H1 (cell line): ENCODE data around the gene SRMS. TPM values are rescaled to one million over a fixed set of nuclear protein-coding genes. Genes with fewer than 3 reads are reported as not detected.
A peak's percentile ranks its signal among the peaks of the same experiment; 100 is the strongest.

Experiments used
- CTCF ChIA-PET: fragments of 300-600 bp; sonication (Branson Sonifier 250); formaldehyde crosslinking; loops from one replicate; lab custom pipeline; 2021; ENCODE audit not compliant: partially characterized antibody; lab: Charles Lee
- POLR2A ChIA-PET: fragments of 300-600 bp; sonication (Branson Sonifier 250); formaldehyde crosslinking; loops from one replicate; lab custom pipeline; 2021; ENCODE audit warnings: inconsistent platforms; ENCODE audit not compliant: partially characterized antibody; lab: Charles Lee
- DNase-seq, 2 experiments: peaks; one replicate each; pipeline versions ENCODE4 v3.0.0 to v3.0.0-alpha.2; 2010 to 2022; ENCODE audit warnings: low spot score in 2 of 2, low read depth in 1 of 2, mixed read lengths in 1 of 2
- FAIRE-seq: peaks from 2 replicates; lab custom pipeline; 2011; peaks lifted over from hg19 to GRCh38; lab: Jason Lieb, UNC
- H2AFZ ChIP-seq: 2 replicates; pipeline ENCODE4 v1.8.1; 2012; ENCODE audit warnings: low read length, inconsistent platforms
- H2AK5ac ChIP-seq: 2 replicates; pipeline ENCODE4 v1.6.1; 2013; ENCODE audit warnings: low read depth, low read length
- H2BK120ac ChIP-seq: replicated peaks from 2 replicates; pipeline ENCODE3; 2013; ENCODE audit warnings: low read depth, low read length, inconsistent platforms
- H2BK12ac ChIP-seq: 2 replicates; pipeline ENCODE4 v1.6.1; 2013; ENCODE audit warnings: low read depth, low read length
- H2BK15ac ChIP-seq: 2 replicates; pipeline ENCODE4 v1.6.1; 2013; ENCODE audit warnings: low read length
- H2BK20ac ChIP-seq: 2 replicates; pipeline ENCODE4 v1.6.1; 2013; ENCODE audit warnings: low read length
- H2BK5ac ChIP-seq: 2 replicates; pipeline ENCODE4 v1.6.1; 2013; ENCODE audit warnings: low read depth, low read length
- H3K14ac ChIP-seq: 2 replicates; pipeline ENCODE4 v1.6.1; 2013; ENCODE audit warnings: inconsistent platforms; ENCODE audit not compliant: insufficient read length
- H3K18ac ChIP-seq: 2 replicates; pipeline ENCODE4 v1.6.1; 2013; ENCODE audit warnings: low read length; ENCODE audit errors: extremely low read depth
- H3K23ac ChIP-seq: 2 replicates; pipeline ENCODE4 v1.6.1; 2013; ENCODE audit warnings: inconsistent platforms; ENCODE audit not compliant: insufficient read length
- H3K23me2 ChIP-seq: 2 replicates; pipeline ENCODE4 v1.6.1; 2013; ENCODE audit warnings: low read depth, low read length
- H3K27ac ChIP-seq: 2 replicates; pipeline ENCODE4 v1.6.1; 2011; ENCODE audit warnings: low read depth, low read length, inconsistent platforms
- H3K27me3 ChIP-seq, 4 experiments: replicated peaks in 1 of 4; 1 replicate in 1 of 4; 2 replicates in 3 of 4; pipeline versions ENCODE4 v1.6.1 to v1.8.1; 2011 to 2013; ENCODE audit warnings: low read length in 3 of 4, mild to moderate bottlenecking in 3 of 4, inconsistent platforms in 2 of 4, mixed read lengths in 2 of 4, moderate library complexity in 1 of 4; ENCODE audit not compliant: control insufficient read depth in 3 of 4, insufficient read depth in 3 of 4; ENCODE audit errors: extremely low read depth in 1 of 4
- H3K36me3 ChIP-seq, 4 experiments: 2 replicates each; pipeline versions ENCODE4 v1.6.1 to v1.8.1; 2011 to 2013; ENCODE audit warnings: mild to moderate bottlenecking in 4 of 4, low read length in 3 of 4, moderate library complexity in 2 of 4, control low read depth in 1 of 4, inconsistent platforms in 1 of 4; ENCODE audit not compliant: insufficient read depth in 4 of 4, control insufficient read depth in 2 of 4
- H3K4ac ChIP-seq: replicated peaks from 2 replicates; pipeline ENCODE3; 2013; ENCODE audit warnings: low read length, low read depth, mixed read lengths, inconsistent platforms; ENCODE audit not compliant: insufficient read length
- H3K4me1 ChIP-seq, 4 experiments: replicated peaks in 1 of 4; 1 replicate in 1 of 4; 2 replicates in 3 of 4; pipeline versions ENCODE4 v1.6.1 to v1.8.1; 2011 to 2013; ENCODE audit warnings: low read length in 3 of 4, inconsistent platforms in 2 of 4, mixed read lengths in 1 of 4; ENCODE audit not compliant: insufficient read depth in 4 of 4, control insufficient read depth in 3 of 4
- H3K4me2 ChIP-seq, 2 experiments: 2 replicates each; pipeline versions ENCODE4 v1.6.1 to v1.8.1; 2011 to 2013; ENCODE audit warnings: low read depth in 2 of 2, low read length in 2 of 2, control low read depth in 1 of 2, inconsistent platforms in 1 of 2, mild to moderate bottlenecking in 1 of 2; ENCODE audit not compliant: insufficient read depth in 1 of 2
- H3K4me3 ChIP-seq, 4 experiments: fragments of 200-600, 300-600 bp in 1 of 4; sonication (generic), shearing (Covaris generic), sonication (Bioruptor Twin) in 1 of 4; 2 replicates each; pipeline versions ENCODE4 v1.5.1 to v1.8.1; 2011 to 2016; ENCODE audit warnings: low read length in 4 of 4, low read depth in 3 of 4, control low read depth in 2 of 4, inconsistent platforms in 2 of 4, mild to moderate bottlenecking in 2 of 4, mixed read lengths in 1 of 4, moderate library complexity in 1 of 4; ENCODE audit not compliant: insufficient read depth in 2 of 4; ENCODE audit errors: extremely low read depth in 1 of 4
- H3K56ac ChIP-seq: replicated peaks from 2 replicates; pipeline ENCODE3; 2013; ENCODE audit warnings: low read depth, mild to moderate bottlenecking, mixed read lengths, low read length, inconsistent platforms; ENCODE audit not compliant: insufficient read length
- H3K79me1 ChIP-seq: 2 replicates; pipeline ENCODE4 v1.6.1; 2013; ENCODE audit warnings: low read depth, low read length, control low read depth
- H3K79me2 ChIP-seq, 2 experiments: 2 replicates each; pipeline versions ENCODE4 v1.6.1 to v1.8.1; 2012 to 2013; ENCODE audit warnings: low read length in 2 of 2, mild to moderate bottlenecking in 2 of 2, inconsistent platforms in 1 of 2; ENCODE audit not compliant: insufficient read depth in 2 of 2, control insufficient read depth in 1 of 2
- H3K9ac ChIP-seq, 4 experiments: replicated peaks in 1 of 4; 1 replicate in 1 of 4; 2 replicates in 3 of 4; pipeline versions ENCODE4 v1.6.1 to v1.8.1; 2011 to 2013; ENCODE audit warnings: low read depth in 3 of 4, low read length in 3 of 4, control low read depth in 2 of 4, mild to moderate bottlenecking in 2 of 4, moderate library complexity in 2 of 4, inconsistent platforms in 1 of 4; ENCODE audit errors: extremely low read depth in 1 of 4
- H3K9me3 ChIP-seq, 2 experiments: 2 replicates each; pipeline versions ENCODE4 v1.6.1 to v1.8.1; 2012 to 2013; ENCODE audit warnings: mild to moderate bottlenecking in 2 of 2, moderate library complexity in 2 of 2, control low read depth in 1 of 2, inconsistent platforms in 1 of 2, low read depth in 1 of 2, low read length in 1 of 2, mixed read lengths in 1 of 2; ENCODE audit not compliant: insufficient read depth in 2 of 2
- H4K20me1 ChIP-seq, 2 experiments: replicated peaks in 1 of 2; 2 replicates each; pipeline versions ENCODE3 to v1.8.1; 2011 to 2013; ENCODE audit warnings: inconsistent platforms in 2 of 2, low read length in 2 of 2, mild to moderate bottlenecking in 1 of 2; ENCODE audit not compliant: insufficient read depth in 2 of 2, control insufficient read depth in 1 of 2
- H4K5ac ChIP-seq: 2 replicates; pipeline ENCODE4 v1.6.1; 2013; ENCODE audit warnings: low read length, low read depth, mixed read lengths, inconsistent platforms; ENCODE audit not compliant: insufficient read length
- H4K8ac ChIP-seq: 2 replicates; pipeline ENCODE4 v1.8.0; 2013; ENCODE audit warnings: mild to moderate bottlenecking, moderate library complexity, low read length, inconsistent platforms; ENCODE audit not compliant: insufficient read depth; ENCODE audit errors: extremely low read depth
- H4K91ac ChIP-seq: replicated peaks from 2 replicates; pipeline ENCODE3; 2013; ENCODE audit warnings: low read length, mixed read lengths, inconsistent platforms; ENCODE audit not compliant: insufficient read length
- ASH2L ChIP-seq: fragments of 200-600, 300-600 bp; sonication (generic); IDR thresholded peaks from one replicate; pipeline ENCODE4 v1.7.1; 2017; ENCODE audit warnings: low read length
- EGR1 ChIP-seq: IDR thresholded peaks from 2 replicates; pipeline ENCODE4 v1.6.1; 2011; ENCODE audit warnings: low read depth, low read length, borderline replicate concordance
- KDM4A ChIP-seq: IDR thresholded peaks from one replicate; pipeline ENCODE4 v1.7.1; 2012; ENCODE audit warnings: low read depth, mild to moderate bottlenecking, moderate library complexity, low read length, inconsistent platforms; ENCODE audit not compliant: severe bottlenecking
- NRF1 ChIP-seq: IDR thresholded peaks from 2 replicates; pipeline ENCODE4 v1.6.1; 2011; ENCODE audit warnings: mild to moderate bottlenecking, low read depth, low read length, improper control_type of control experiment
- PHF8 ChIP-seq: fragments of 200-600 bp; sonication (generic); conservative IDR thresholded peaks from 2 replicates; pipeline ENCODE4 v1.7.1; 2012; ENCODE audit warnings: low read depth, mild to moderate bottlenecking, inconsistent platforms, low read length, moderate library complexity
- POLR2A ChIP-seq, 2 experiments: IDR thresholded peaks; 1 replicate in 1 of 2; 2 replicates in 1 of 2; pipeline ENCODE4 v1.6.1; 2011; ENCODE audit warnings: low read depth in 2 of 2, low read length in 2 of 2, mild to moderate bottlenecking in 2 of 2; ENCODE audit errors: control extremely low read depth in 1 of 2
- RXRA ChIP-seq: IDR thresholded peaks from 2 replicates; pipeline ENCODE4 v1.6.1; 2011; ENCODE audit warnings: low read depth, mild to moderate bottlenecking, low read length, moderate library complexity; ENCODE audit not compliant: insufficient read depth
- SP1 ChIP-seq: IDR thresholded peaks from 2 replicates; pipeline ENCODE4 v1.6.1; 2011; ENCODE audit warnings: low read depth, low read length
- SP4 ChIP-seq: IDR thresholded peaks from 2 replicates; pipeline ENCODE4 v1.6.1; 2012; ENCODE audit warnings: low read length, inconsistent platforms
- TAF1 ChIP-seq: IDR thresholded peaks from 2 replicates; pipeline ENCODE4 v1.6.1; 2011; ENCODE audit warnings: mild to moderate bottlenecking, low read depth, low read length
- YY1 ChIP-seq: IDR thresholded peaks from 2 replicates; pipeline ENCODE4 v1.6.1; 2011; ENCODE audit warnings: low read depth, mild to moderate bottlenecking, low read length
- WGBS, 2 experiments: shearing (Covaris generic) in 1 of 2; methylation state at CpG; one replicate each; pipeline versions ENCODE4 v1.1.6 to v1.1.7; 2013 to 2015; ENCODE audit warnings: low lambda C conversion rate in 2 of 2, mixed read lengths in 2 of 2, inconsistent platforms in 1 of 2, low coverage in 1 of 2, missing lambda C conversion rate in 1 of 2; ENCODE audit not compliant: insufficient replicate concordance in 2 of 2, insufficient coverage in 1 of 2, insufficient read length in 1 of 2; ENCODE audit errors: extremely low coverage in 1 of 2, missing lambda C conversion rate in 1 of 2; 5-methylcytosine and 5-hydroxymethylcytosine counted together
- polyA plus RNA-seq, 7 experiments: library from polyadenylated mRNA; depleted of rRNA in 3 of 7; stranded (reverse) in 5 of 7; unstranded in 2 of 7; fragments of >200 nt in 5 of 7; fragments of 200-250 nt in 2 of 7; gene quantifications; 1 replicate in 5 of 7; 2 replicates in 1 of 7; 4 replicates in 1 of 7; pipeline versions ENCODE4 v1.2.1 to v1.2.3, GENCODE V29; 2011 to 2013; ENCODE audit warnings: missing spikeins in 2 of 7, mixed read lengths in 2 of 7
- total RNA-seq: library from RNA; stranded (reverse); fragmentation: NEBNext Ultra II Directional; extraction: Animal tissue kit (Norgen Biotek cat#: 25700); gene quantifications from 2 replicates; pipeline ENCODE4 v1.2.1, GENCODE V29; 2021

SRMS gene
- total and polyA plus RNA-seq, 2 of the 8 experiments (the other 6 are each of a cell fraction or from before 2014, with no cell fraction given), result 0.39 to 0.76 TPM

DNA sequence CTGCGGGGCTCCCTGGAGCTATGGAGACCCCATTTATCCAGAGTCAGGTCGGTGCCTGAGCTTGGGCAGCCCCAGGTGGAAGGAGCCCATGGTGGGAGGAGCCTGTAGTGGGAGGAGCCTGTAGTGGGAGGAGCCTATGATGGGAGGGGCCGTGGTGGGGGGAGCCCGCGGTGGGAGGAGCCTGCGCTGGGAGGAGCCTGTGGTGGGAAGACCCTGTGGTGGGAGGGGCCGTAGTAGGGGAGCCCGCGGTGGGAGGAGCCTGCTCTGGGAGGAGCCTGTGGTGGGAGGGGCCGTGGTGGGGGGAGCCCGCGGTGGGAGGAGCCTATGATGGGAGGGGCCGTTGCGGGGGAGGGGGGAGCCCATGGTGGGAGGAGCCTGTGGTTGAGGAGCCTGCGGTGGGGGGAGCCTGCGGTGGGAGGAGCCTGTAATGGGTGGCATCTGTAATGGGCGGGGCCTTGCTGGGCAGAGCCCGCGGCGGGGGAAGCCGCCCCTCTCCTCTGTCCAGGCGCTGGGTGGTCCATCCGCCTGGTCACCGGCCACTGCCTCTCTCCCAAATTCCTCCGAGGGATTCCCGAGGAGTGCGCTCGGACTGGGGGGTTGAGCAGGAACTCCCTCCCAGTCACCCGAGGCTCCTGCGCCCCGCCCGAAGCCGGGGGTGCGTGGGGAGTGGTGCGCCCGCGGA lies 5.8 kb upstream of the SRMS start:
- no peak overlapping the region for H2AK5ac ChIP-seq
- H2BK5ac ChIP-seq, result peak overlapping the region; percentile 83; the same call in 1 of the 2 replicates
- H2BK12ac ChIP-seq, result no peak overlapping the region
- no peaks in the 10 kb centered on the region for H3K9me3 ChIP-seq
- POLR2A ChIA-PET, result interaction anchor here (1.3 to 2.2 kb wide), 3 partner anchors 11 to 89 kb away, joined by 3 to 7 read pairs (median 4); no protein-coding TSS in a partner anchor
- peak; percentile 78 for FAIRE-seq
- peak overlapping the region; percentile 49 to 95 for H3K4me2 ChIP-seq
- no peaks in the 10 kb centered on the region; a peak in 1 of 7 replicates for H3K27me3 ChIP-seq
- H2BK20ac ChIP-seq, result no peak overlapping the region
- TF ChIP-seq SP1, result peak; percentile 73
- TF ChIP-seq PHF8, result peak; percentile 36; the same call in 1 of the 2 replicates
- TF ChIP-seq KDM4A, result peak; percentile 91
- TF ChIP-seq TAF1, result no peak
- 0 out of 2 replicates have a peak, but pooled peaks have one; percentile 7 for TF ChIP-seq NRF1
- 0 out of 3 replicates have a peak, but pooled peaks of 1 of the 2 experiments have one; percentile 36 for TF ChIP-seq POLR2A (IDR thresholded peaks at IDR 0.05; ENCODE audit: control extremely low read depth in 1 of 2, low read depth in 2 of 2, low read length in 2 of 2)
- no peak for TF ChIP-seq YY1
- TF ChIP-seq RXRA, result no peak
- peak; percentile 34; the same call in 1 of the 2 replicates for TF ChIP-seq EGR1
- TF ChIP-seq ASH2L, result peak; percentile 37
- TF ChIP-seq SP4, result peak; percentile 81; the same call in 1 of the 2 replicates
- H3K18ac ChIP-seq, result no peak overlapping the region; the same call in 1 of the 2 replicates
- H3K4ac ChIP-seq, result no peak overlapping the region
- peaks cover 0 to 1% of the 10 kb centered on the region in 2 experiments for H4K20me1 ChIP-seq
- no peak overlapping the region for H2BK120ac ChIP-seq
- H3K23me2 ChIP-seq, result peaks cover 4% of the 10 kb centered on the region; the same call in 1 of the 2 replicates
- no peak overlapping the region; the same call in 1 of the 2 replicates for H3K27ac ChIP-seq
- 8% methylated on average over 9 of the region's 37 CpGs; no CpG with 5 or more reads in 1 of the 2 experiments for WGBS, 2 experiments
- CTCF ChIA-PET, result interaction anchor here (0.5 to 3.3 kb wide), 5 partner anchors 10 to 1350 kb away, joined by 3 to 22 read pairs (median 4); partner anchors contain the start of gene PTK6
- H4K91ac ChIP-seq, result no peak overlapping the region
- no peak overlapping the region for H2BK15ac ChIP-seq
- H3K9ac ChIP-seq, result no peak overlapping the region; a peak in 2 of 7 replicates
- peak overlapping the region; percentile 20 for H4K5ac ChIP-seq
- H3K79me1 ChIP-seq, result no peaks in the 10 kb centered on the region
- H3K56ac ChIP-seq, result no peak overlapping the region
- H2AFZ ChIP-seq, result no peak overlapping the region; the same call in 1 of the 2 replicates
- H3K4me3 ChIP-seq, result peak overlapping the region; percentile 57 to 99 (median 81)
- no peaks in the 10 kb centered on the region for H3K36me3 ChIP-seq
- no peak overlapping the region for H4K8ac ChIP-seq
- H3K4me1 ChIP-seq, result peaks cover 0 to 28% (median 16%) of the 10 kb centered on the region in 4 experiments; a peak in 6 of 7 replicates
- DNase-seq, result peak; percentile 92 to 99
- H3K23ac ChIP-seq, result no peak overlapping the region
- no peak overlapping the region for H3K14ac ChIP-seq
- no peaks in the 10 kb centered on the region for H3K79me2 ChIP-seq
